ENCODE data around the gene SERTAD1.
"Not testable (repeated sequence)": the region's sequence is repeated elsewhere in the genome, so short reads cannot be mapped to it uniquely, and the experiment has no call there.

Gene SERTAD1

DNA sequence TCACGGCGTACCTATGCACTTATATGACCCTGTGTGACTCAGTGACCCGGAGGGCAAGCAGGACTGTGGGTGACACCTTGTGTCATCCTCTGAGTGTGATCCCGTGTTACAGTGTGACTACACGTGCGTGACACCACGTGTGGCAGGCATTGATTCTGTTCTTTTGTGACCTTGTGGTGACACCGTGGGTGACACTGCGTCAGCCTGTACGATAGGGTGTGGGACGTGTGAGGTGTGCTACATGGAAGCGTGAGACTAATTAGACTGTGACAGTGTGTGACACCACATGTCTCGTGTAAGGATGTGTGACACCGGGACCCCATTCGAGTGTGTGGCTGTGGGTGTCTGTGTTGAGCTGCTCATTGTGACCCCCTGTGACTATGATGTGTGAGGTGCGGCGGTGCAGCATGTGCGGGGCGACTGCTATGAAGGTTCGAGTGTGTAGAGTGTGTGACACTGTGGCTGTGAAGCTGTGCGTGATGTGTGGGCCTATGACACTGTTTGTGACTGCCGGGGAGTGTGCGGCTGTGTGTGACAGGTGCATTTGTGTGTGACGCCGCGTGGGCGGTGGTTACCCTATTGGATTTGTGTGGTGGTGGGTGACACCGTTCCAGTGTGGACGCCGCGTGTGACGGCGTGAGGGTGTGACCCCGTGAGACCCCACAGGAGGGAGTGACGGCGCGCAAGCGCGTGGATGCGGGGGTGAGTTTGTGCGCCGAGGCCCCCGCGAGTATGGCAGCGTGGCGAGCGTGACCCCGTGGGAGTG lies 40.6 kb upstream of the SERTAD1 start:
- no peak for DNase-seq (ENCODE audit: low spot score)
- ChIA-PET CTCF (no interaction called here), POLR2A (ENCODE audit: low non-redundant PET) (interaction anchor here (0.5 to 1.0 kb wide), 2 partner anchors 45 to 187 kb away, joined by 3 read pairs; no protein-coding TSS in a partner anchor)
- TF ChIP-seq CTCF (conservative IDR thresholded peaks at IDR 0.05; ENCODE audit: low read depth), result no peak
- H3K27ac ChIP-seq, result peak overlapping the region; percentile 85; the same call in 1 of the 2 replicates

DNA sequence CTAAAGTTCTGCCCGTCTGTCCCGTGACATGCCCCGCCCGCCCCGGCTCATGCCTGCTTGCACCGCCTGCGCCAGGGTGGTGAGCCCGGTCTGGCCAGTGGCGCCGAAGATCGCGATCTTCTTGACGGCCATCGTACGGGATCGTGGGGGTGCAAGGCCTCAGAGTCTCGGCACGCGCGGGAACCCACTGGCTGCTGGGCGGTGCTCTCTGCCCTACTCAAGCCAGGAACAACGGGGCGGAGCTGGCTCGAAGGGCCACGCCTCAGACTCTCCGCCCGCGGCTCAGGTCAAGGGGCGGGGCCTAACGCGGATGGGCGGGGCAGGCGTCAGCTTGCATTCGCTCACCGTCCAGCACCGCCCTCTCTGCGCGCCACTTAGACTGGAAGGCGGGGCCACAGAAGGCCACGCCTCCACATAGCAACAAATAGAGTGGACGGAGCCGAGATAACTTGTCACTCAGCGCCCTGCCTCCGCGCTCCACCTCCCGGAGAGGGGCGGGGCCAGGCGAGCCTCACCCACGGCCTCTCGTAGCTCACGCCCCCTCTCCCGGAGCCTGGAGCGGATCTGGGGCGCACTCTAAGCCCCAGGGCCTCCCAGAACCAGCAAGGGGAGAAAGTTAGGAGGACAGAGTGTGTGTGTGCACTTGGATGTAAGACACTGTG lies 39.9 kb upstream of the SERTAD1 start, which contains the start of gene BLVRB:
BLVRB (minus strand) TSS at position 189 of the 662 bp plus-strand sequence; CDS start at position 132, 57 bp downstream.
- H3K27ac ChIP-seq, result peak within 1 kb of the TSS; percentile 85
- ChIA-PET CTCF (interaction anchor here (0.5 to 1.2 kb wide), 5 partner anchors 16 to 160 kb away, joined by 3 to 4 read pairs (median 3); no protein-coding TSS in a partner anchor), POLR2A (ENCODE audit: low non-redundant PET) (interaction anchor here (0.5 to 1.0 kb wide), 2 partner anchors 45 to 188 kb away, joined by 3 read pairs; no protein-coding TSS in a partner anchor)
- DNase-seq (ENCODE audit: low spot score), result peak; percentile 97
- no peak for TF ChIP-seq CTCF (conservative IDR thresholded peaks at IDR 0.05; ENCODE audit: low read depth)

DNA sequence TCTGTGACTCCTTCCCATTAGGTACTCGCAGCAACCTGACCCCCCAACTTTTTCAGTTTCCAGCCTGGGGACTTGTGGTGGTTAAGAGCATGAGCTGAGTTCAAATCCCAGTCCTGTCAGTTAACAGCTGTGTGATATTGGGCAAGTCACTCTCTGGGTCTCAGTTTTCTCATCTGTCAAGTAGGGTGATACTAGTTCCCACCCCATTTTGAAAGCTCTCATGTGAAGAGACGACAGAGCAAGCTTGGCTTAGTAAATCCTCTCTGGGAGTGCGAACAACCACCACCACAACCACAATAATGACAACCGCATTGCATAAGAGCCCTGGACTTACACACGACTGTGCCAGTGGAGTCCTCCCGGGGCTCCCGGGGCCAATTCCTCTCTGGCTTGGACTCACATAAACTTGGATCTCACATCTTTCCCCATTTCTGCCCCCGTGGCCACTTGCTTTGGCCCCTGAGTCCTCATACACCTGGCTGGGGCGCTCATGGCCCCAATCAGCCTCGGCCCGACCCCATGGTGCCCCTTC lies 39.3 kb upstream of the SERTAD1 start:
- POLR2A ChIA-PET (ENCODE audit: low non-redundant PET), result interaction anchor here (1.2 kb wide), 1 partner anchor 22 kb away, joined by 3 read pairs; no protein-coding TSS in a partner anchor
- peak overlapping the region; percentile 85 for H3K27ac ChIP-seq
- DNase-seq (ENCODE audit: low spot score), result no peak
- CTCF ChIA-PET, result interaction anchor here (0.5 to 1.7 kb wide), 8 partner anchors 12 to 160 kb away, joined by 3 to 10 read pairs (median 4); no protein-coding TSS in a partner anchor
- no peak for TF ChIP-seq CTCF (conservative IDR thresholded peaks at IDR 0.05; ENCODE audit: low read depth)

GRCh38 chr19:40464059-40465024 lies 38.5 kb upstream of the SERTAD1 start:
- peak; percentile 67 for DNase-seq (ENCODE audit: low spot score)
- TF ChIP-seq CTCF (conservative IDR thresholded peaks at IDR 0.05; ENCODE audit: low read depth), result peak; percentile 78
- H3K27ac ChIP-seq, result peak overlapping the region; percentile 85
- CTCF ChIA-PET, result interaction anchor here (0.5 to 1.9 kb wide), 10 partner anchors 13 to 138 kb away, joined by 3 to 10 read pairs (median 4); partner anchors contain the start of gene LTBP4
- POLR2A ChIA-PET (ENCODE audit: low non-redundant PET), result interaction anchor here (1.2 kb wide), 1 partner anchor 21 kb away, joined by 3 read pairs; no protein-coding TSS in a partner anchor

GRCh38 chr19:40463587-40464037 lies 37.8 kb upstream of the SERTAD1 start:
- ChIA-PET CTCF (interaction anchor here (0.5 to 1.9 kb wide), 6 partner anchors 13 to 139 kb away, joined by 3 to 10 read pairs (median 6); partner anchors contain the start of gene LTBP4), POLR2A (ENCODE audit: low non-redundant PET) (interaction anchor here (1.1 kb wide), 1 partner anchor 20 kb away, joined by 4 read pairs; no protein-coding TSS in a partner anchor)
- H3K27ac ChIP-seq, result peak overlapping the region; percentile 85
- not testable (repeated sequence) for DNase-seq (ENCODE audit: low spot score)

DNA sequence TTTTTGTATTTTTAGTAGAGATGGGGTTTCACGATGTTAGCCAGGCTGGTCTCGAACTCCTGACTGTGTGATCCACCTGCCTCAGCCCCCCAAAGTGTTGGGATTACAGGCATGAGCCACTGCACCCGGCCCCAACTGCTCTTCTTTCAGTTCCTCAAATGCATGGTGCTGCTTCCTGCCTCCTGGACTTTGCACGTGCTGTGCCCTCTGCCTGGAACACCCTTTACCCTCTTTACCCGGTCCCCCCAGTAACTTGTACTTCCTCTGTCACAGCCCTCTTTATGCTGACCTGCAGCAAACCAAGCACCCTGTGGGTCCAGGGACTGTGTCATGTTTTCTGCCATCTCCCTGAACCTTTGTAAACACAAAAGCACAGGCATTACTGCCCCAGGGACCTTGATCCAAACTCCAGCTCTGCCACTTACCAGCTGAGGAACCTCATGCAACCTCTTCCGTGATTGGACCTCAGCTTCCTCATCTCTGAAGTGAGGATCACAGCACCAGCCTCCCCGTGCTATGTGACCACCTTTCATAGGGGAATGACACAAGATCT lies 36.0 kb upstream of the SERTAD1 start:
- no peak for DNase-seq (ENCODE audit: low spot score)
- ChIA-PET POLR2A (ENCODE audit: low non-redundant PET) (no interaction called here), CTCF (no interaction called here)

More for the DNA sequence above, 36.0 kb upstream of the SERTAD1 start:
- H3K27ac ChIP-seq, result peak overlapping the region; percentile 43
- TF ChIP-seq CTCF (conservative IDR thresholded peaks at IDR 0.05; ENCODE audit: low read depth), result no peak
